ENCODE results near the gene PLEKHN1.

The PLEKHN1 gene

GRCh38 chr1:1001057-1001783 lies 34.9 kb downstream of the PLEKHN1 start:
- no peak for DNase-seq (ENCODE audit: low read depth)
- peak overlapping the region; percentile 56 for H3K4me3 ChIP-seq (ENCODE audit: low read depth, low read length)
- no peak for TF ChIP-seq CTCF (IDR thresholded peaks at IDR 0.05; ENCODE audit: low read depth, low read length, missing control alignments)
- in situ Hi-C loops (cut with HindIII; ENCODE audit: low sequenced_read_pairs), result no loop called here

GRCh38 chr1:1003618-1004419 lies 37.5 kb downstream of the PLEKHN1 start:
- TF ChIP-seq CTCF (IDR thresholded peaks at IDR 0.05; ENCODE audit: low read depth, low read length, missing control alignments), result no peak
- in situ Hi-C loops (cut with HindIII; ENCODE audit: low sequenced_read_pairs), result no loop called here
- no peak for DNase-seq (ENCODE audit: low read depth)
- H3K4me3 ChIP-seq (ENCODE audit: low read depth, low read length), result no peak overlapping the region

- TF ChIP-seq CTCF (IDR thresholded peaks at IDR 0.05; ENCODE audit: low read depth, low read length, missing control alignments), result no peak
- no peak for DNase-seq (ENCODE audit: low read depth)
- in situ Hi-C loops (cut with HindIII; ENCODE audit: low sequenced_read_pairs), result no loop called here
- no peak overlapping the region for H3K4me3 ChIP-seq (ENCODE audit: low read depth, low read length)
Observed at GRCh38 chr1:1004420-1004779, 38.1 kb downstream of the PLEKHN1 start.

- DNase-seq (ENCODE audit: low read depth), result no peak
- H3K4me3 ChIP-seq (ENCODE audit: low read depth, low read length), result no peak overlapping the region
- in situ Hi-C loops (cut with HindIII; ENCODE audit: low sequenced_read_pairs), result no loop called here
- TF ChIP-seq CTCF (IDR thresholded peaks at IDR 0.05; ENCODE audit: low read depth, low read length, missing control alignments), result no peak
Observed at GRCh38 chr1:1004780-1005697, 38.8 kb downstream of the PLEKHN1 start.

GRCh38 chr1:1005774-1006304 lies 39.6 kb downstream of the PLEKHN1 start:
- in situ Hi-C loops (cut with HindIII; ENCODE audit: low sequenced_read_pairs), result no loop called here
- TF ChIP-seq CTCF (IDR thresholded peaks at IDR 0.05; ENCODE audit: low read depth, low read length, missing control alignments), result no peak
- DNase-seq (ENCODE audit: low read depth), result no peak
- H3K4me3 ChIP-seq (ENCODE audit: low read depth, low read length), result no peak overlapping the region
